Activated T-cell treated with anti-CD3 and anti-CD28 coated beads, Interleukin-2, amount 50 U/mL, for 24 hours (primary cell): Measurements from ENCODE around the gene SOX5.
"Not testable (repeated sequence)": the region's sequence is repeated elsewhere in the genome, so short reads cannot be mapped to it uniquely, and the experiment has no call there.

ENCODE experiments used
- DNase-seq: peaks from one replicate; pipeline ENCODE4 v3.0.0-alpha.2; 2020
- H3K27ac Mint-ChIP-seq: 2 replicates; pipeline ENCODE4 v1.8.0; 2020; ENCODE audit warnings: mild to moderate bottlenecking, mixed read lengths
- H3K27me3 Mint-ChIP-seq: 2 replicates; pipeline ENCODE4 v1.8.0; 2020; ENCODE audit warnings: mixed read lengths
- H3K36me3 Mint-ChIP-seq: 2 replicates; pipeline ENCODE4 v1.8.0; 2020; ENCODE audit warnings: low read depth, mixed read lengths
- H3K4me1 Mint-ChIP-seq: 2 replicates; pipeline ENCODE4 v1.8.0; 2020; ENCODE audit warnings: low read depth, mixed read lengths
- H3K4me3 Mint-ChIP-seq: 2 replicates; pipeline ENCODE4 v1.8.0; 2020; ENCODE audit warnings: mild to moderate bottlenecking, moderate library complexity, mixed read lengths
- H3K9me3 Mint-ChIP-seq: 2 replicates; pipeline ENCODE4 v1.8.0; 2020; ENCODE audit warnings: mixed read lengths

The SOX5 gene

GRCh38 chr12:23507785-23508184, 441.7 kb downstream of the SOX5 start:
- not testable (repeated sequence) for H3K4me1 Mint-ChIP-seq, H3K27ac Mint-ChIP-seq, H3K9me3 Mint-ChIP-seq, H3K27me3 Mint-ChIP-seq, DNase-seq, H3K36me3 Mint-ChIP-seq, H3K4me3 Mint-ChIP-seq

DNA sequence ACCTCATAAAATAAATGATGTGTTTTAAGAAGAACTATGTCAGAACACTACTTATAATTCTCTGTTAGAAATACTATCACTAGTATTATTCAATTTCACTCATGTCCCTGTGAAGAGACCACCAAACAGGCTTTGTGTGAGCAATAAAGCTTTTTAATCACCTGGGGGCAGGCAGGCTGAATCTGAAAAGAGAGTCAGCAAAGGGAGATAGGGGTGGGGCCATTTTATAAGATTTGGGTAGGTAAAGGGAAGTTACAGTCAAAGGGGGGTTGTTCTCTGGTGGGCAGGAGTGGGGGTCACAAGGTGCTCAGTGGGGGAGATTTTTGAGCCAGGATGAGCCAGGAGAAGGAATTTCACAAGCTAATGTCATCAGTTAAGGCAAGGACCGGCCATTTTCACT, 443.7 kb downstream of the SOX5 start:
- H3K27me3 Mint-ChIP-seq, H3K27ac Mint-ChIP-seq, H3K9me3 Mint-ChIP-seq, H3K36me3 Mint-ChIP-seq, H3K4me1 Mint-ChIP-seq, H3K4me3 Mint-ChIP-seq, DNase-seq: not testable (repeated sequence)

DNA sequence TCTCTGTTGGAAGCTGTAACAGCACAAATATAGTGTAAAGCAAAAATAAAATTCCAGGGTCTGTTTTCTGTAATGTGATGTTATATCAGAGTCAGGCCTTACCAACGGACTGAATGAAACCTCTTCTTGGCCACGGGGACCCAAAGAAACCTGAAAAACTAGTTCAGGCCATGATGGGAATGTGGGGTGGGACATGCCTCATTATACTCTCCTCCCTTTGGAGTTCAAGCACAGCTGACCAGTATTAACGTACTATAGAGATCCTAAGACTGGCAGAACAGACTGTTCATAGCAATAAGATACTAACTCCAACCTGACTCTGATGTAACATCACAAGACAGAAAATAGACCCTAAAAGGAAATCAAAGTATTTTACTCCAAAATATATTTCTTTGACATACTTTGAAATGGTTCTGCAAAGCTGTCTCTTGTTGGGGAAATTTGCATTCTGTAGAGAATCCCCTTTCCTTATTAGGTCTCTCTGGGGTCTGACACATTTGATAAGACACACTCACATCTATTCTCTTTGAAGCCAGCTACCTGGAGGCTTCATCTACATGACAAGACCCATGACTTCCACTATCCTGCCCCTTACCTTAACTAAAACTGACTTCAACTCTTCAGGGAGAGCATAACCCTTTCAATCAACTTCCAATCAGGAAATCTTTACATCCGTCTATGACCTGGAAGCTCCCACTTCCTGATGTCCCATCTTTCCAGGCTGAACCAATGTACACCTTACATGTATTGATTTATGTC, 444.6 kb downstream of the SOX5 start:
- Mint-ChIP-seq H3K36me3 (no peaks in the 10 kb centered on the region), H3K9me3 (no peaks in the 10 kb centered on the region), H3K27me3 (no peaks in the 10 kb centered on the region), H3K4me3 (no peak overlapping the region), H3K27ac (no peak overlapping the region), H3K4me1 (no peaks in the 10 kb centered on the region)
- DNase-seq = no peak

- Mint-ChIP-seq H3K27ac (no peak overlapping the region), H3K27me3 (no peaks in the 10 kb centered on the region), H3K9me3 (no peaks in the 10 kb centered on the region), H3K4me3 (no peak overlapping the region), H3K36me3 (no peaks in the 10 kb centered on the region), H3K4me1 (no peaks in the 10 kb centered on the region)
- DNase-seq = no peak
Observed at GRCh38 chr12:23504043-23504442, 445.4 kb downstream of the SOX5 start.

- no peaks in the 10 kb centered on the region for H3K4me1 Mint-ChIP-seq
- no peaks in the 10 kb centered on the region for H3K27me3 Mint-ChIP-seq
- H3K36me3 Mint-ChIP-seq = no peaks in the 10 kb centered on the region
- DNase-seq = no peak
- H3K27ac Mint-ChIP-seq = no peak overlapping the region
- no peak overlapping the region for H3K4me3 Mint-ChIP-seq
- no peaks in the 10 kb centered on the region for H3K9me3 Mint-ChIP-seq
Observed at GRCh38 chr12:23503544-23503943, 445.9 kb downstream of the SOX5 start.

DNA sequence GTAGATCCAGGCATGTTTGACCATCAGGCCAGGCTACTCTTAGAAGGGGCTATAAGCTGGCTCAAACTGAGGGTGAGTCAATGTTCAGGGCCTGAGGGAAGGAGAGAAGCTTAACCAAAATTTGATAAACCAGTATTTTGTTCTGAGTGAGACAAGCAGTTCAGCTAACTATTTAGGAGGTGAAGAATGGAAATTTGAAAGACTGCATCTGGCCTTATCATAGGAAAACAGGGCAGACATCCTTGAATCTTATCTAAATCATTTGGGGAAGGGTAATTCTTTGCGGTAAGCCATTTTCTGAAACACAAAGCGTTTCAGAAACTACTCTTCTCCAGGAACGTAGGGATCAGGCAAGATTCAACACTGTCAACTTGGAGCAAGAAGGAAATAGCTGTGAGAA, 447.2 kb downstream of the SOX5 start:
- Mint-ChIP-seq H3K27ac (no peak overlapping the region), H3K36me3 (no peaks in the 10 kb centered on the region), H3K27me3 (no peaks in the 10 kb centered on the region), H3K9me3 (peaks cover 2% of the 10 kb centered on the region), H3K4me1 (no peaks in the 10 kb centered on the region), H3K4me3 (no peak overlapping the region)
- DNase-seq = no peak

DNA sequence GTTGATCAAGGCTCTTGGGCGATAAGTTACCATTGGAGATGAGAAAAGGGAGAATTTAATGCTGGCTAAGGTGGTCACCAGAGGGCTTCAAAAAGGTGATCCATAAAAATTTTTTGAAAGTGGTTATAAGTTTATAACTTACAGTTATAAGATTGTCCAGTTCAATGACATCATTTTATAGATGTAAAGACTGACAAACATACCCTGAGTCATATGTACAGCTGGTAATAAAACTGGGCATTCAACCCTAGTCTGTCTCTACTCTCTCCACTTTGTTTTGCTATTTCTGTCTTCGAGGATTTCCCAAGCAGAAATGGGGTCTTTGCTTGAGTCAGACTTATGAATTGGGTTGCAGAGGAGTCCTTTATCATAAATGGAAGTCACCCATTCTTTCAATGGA, 454.0 kb downstream of the SOX5 start:
- no peak overlapping the region for H3K27ac Mint-ChIP-seq
- peaks cover 4% of the 10 kb centered on the region for H3K9me3 Mint-ChIP-seq
- no peaks in the 10 kb centered on the region for H3K36me3 Mint-ChIP-seq
- H3K4me3 Mint-ChIP-seq = no peak overlapping the region
- H3K4me1 Mint-ChIP-seq = no peaks in the 10 kb centered on the region
- no peaks in the 10 kb centered on the region for H3K27me3 Mint-ChIP-seq
- no peak for DNase-seq

- Mint-ChIP-seq H3K36me3 (no peaks in the 10 kb centered on the region), H3K4me1 (no peaks in the 10 kb centered on the region), H3K4me3 (no peak overlapping the region), H3K27ac (no peak overlapping the region), H3K27me3 (no peaks in the 10 kb centered on the region), H3K9me3 (peaks cover 8% of the 10 kb centered on the region)
- DNase-seq = no peak
Observed at GRCh38 chr12:23493672-23494071, 455.8 kb downstream of the SOX5 start.

DNA sequence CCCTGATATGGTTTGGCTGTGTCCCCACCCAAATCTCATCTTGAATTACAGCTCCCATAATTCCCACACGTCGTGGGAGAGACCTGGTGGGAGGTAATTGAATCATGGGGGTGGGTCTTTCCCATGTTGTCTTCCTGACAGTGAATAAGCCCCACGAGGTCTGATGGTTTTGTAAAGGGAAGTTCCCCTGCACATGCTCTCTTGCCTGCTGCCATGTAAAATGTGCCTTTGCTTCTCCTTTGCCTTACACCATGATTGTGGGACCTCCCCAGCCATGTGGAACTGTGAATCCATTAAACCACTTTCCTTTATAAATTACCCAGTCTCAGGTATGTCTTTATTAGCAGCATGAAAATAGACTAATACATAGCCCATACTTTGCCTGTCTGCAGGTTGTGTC, 458.4 kb downstream of the SOX5 start:
- not testable (repeated sequence) for H3K27me3 Mint-ChIP-seq, DNase-seq, H3K36me3 Mint-ChIP-seq, H3K27ac Mint-ChIP-seq, H3K4me3 Mint-ChIP-seq, H3K9me3 Mint-ChIP-seq, H3K4me1 Mint-ChIP-seq

DNA sequence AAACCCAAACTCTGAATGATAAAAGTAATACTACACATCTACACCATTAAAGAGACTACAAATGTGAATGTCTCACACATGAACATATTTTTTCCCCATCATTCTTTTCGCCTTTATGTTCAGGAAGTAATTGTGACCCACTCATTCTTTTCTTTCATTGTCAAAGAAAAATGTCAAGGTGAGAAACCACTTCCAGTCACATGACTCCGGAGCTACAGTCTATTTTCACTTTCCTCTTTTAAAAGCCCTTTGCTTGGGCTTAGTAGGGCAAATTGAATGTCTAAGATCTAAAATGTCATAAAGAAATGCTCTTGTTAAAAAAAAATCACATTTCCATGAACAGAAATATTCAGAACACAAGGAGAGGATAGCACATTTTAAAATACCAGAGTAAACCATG, 461.3 kb downstream of the SOX5 start:
- Mint-ChIP-seq H3K9me3 (peaks cover 11% of the 10 kb centered on the region), H3K36me3 (no peaks in the 10 kb centered on the region), H3K27me3 (no peaks in the 10 kb centered on the region), H3K27ac (no peak overlapping the region), H3K4me3 (no peak overlapping the region), H3K4me1 (no peaks in the 10 kb centered on the region)
- DNase-seq = no peak

- Mint-ChIP-seq H3K27ac (no peak overlapping the region), H3K9me3 (peaks cover 23% of the 10 kb centered on the region), H3K36me3 (no peaks in the 10 kb centered on the region), H3K27me3 (no peaks in the 10 kb centered on the region), H3K4me1 (no peaks in the 10 kb centered on the region), H3K4me3 (no peak overlapping the region)
- no peak for DNase-seq
Observed at GRCh38 chr12:23484238-23484637, 465.2 kb downstream of the SOX5 start.

GRCh38 chr12:23482571-23482970, 466.9 kb downstream of the SOX5 start:
- Mint-ChIP-seq H3K27ac (no peak overlapping the region), H3K27me3 (no peaks in the 10 kb centered on the region), H3K9me3 (peaks cover 25% of the 10 kb centered on the region), H3K36me3 (no peaks in the 10 kb centered on the region), H3K4me3 (no peak overlapping the region), H3K4me1 (no peaks in the 10 kb centered on the region)
- no peak for DNase-seq
